AG09309 (cell line): ENCODE data around the gene PPP2R5C.

Experiments used
- DNase-seq: peaks from one replicate; pipeline ENCODE4 v3.0.0-alpha.2; 2010; ENCODE audit warnings: low read depth
- H3K4me3 ChIP-seq: 2 replicates; pipeline ENCODE4 v1.5.1; 2011; ENCODE audit warnings: mild to moderate bottlenecking, low read depth, low read length, moderate library complexity; ENCODE audit not compliant: control insufficient read depth
- TF ChIP-seq, protein P1 (sequence below): IDR thresholded peaks from 2 replicates; pipeline ENCODE4 v1.5.1; 2011; ENCODE audit warnings: mild to moderate bottlenecking, low read depth, low read length, inconsistent platforms; ENCODE audit not compliant: insufficient read depth, control insufficient read depth; ENCODE audit errors: missing control alignments

PPP2R5C gene

DNA sequence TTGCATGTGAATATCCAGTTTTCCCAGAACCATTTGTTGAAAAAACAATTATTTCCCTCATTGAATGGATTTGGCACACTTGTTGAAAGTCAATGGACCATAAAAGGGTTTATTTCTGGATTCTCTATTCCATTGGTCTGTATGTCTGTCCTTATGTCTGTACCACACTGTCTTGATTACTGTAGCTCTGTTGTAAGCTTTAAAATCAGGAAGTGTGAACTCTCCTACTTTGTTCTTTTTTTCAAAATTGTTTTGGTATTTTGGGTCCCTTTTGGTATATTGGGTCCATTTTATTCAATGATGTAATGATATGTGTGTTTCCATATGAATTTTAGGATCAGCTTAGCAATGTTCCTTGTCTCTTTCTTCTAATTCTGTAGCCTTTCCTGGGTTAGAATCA lies 64.8 kb downstream of the PPP2R5C start:
- TF ChIP-seq, protein P1, sequence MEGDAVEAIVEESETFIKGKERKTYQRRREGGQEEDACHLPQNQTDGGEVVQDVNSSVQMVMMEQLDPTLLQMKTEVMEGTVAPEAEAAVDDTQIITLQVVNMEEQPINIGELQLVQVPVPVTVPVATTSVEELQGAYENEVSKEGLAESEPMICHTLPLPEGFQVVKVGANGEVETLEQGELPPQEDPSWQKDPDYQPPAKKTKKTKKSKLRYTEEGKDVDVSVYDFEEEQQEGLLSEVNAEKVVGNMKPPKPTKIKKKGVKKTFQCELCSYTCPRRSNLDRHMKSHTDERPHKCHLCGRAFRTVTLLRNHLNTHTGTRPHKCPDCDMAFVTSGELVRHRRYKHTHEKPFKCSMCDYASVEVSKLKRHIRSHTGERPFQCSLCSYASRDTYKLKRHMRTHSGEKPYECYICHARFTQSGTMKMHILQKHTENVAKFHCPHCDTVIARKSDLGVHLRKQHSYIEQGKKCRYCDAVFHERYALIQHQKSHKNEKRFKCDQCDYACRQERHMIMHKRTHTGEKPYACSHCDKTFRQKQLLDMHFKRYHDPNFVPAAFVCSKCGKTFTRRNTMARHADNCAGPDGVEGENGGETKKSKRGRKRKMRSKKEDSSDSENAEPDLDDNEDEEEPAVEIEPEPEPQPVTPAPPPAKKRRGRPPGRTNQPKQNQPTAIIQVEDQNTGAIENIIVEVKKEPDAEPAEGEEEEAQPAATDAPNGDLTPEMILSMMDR = no peak
- H3K4me3 ChIP-seq = no peak overlapping the region
- DNase-seq = no peak

DNA sequence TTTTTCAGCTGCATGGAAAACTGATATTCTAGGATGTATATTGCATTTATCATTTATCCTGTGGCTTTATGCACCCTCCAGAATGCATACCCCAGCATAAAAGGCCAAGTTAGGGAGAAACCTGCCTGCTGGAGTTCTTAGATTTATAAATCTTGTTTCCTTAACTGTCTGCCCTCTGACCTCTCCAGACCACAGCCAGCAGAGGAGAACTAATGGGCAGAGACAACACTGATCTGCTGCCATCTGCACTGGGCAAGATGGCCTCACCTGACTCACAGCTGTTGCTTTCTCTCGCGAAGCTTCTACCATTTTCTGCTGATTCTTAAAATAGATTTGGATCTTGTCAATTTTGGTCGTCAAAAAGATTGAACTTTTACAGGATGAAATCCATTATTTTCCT lies 65.8 kb downstream of the PPP2R5C start:
- TF ChIP-seq, protein P1 = no peak
- H3K4me3 ChIP-seq = no peak overlapping the region
- no peak for DNase-seq

DNA sequence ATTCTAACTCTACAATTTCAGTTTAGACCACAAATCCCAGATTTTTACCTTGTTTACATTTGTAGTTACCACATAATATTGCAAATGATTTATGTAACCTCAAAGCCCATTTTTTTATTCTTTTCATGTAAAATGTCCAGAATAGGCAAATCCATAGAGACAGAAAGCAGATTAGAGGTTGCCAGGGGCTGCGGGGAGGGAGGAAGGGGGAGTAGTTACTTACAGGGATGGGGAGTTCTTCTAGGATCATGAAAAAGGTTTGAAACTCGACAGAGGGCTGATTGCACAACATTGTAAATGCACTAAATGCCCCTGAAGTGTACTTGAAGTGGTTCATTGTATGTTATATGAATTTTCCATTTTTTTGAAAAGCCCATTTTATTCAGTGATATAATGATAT lies 66.5 kb downstream of the PPP2R5C start:
- DNase-seq = no peak
- TF ChIP-seq, protein P1 = no peak
- H3K4me3 ChIP-seq = no peak overlapping the region

DNA sequence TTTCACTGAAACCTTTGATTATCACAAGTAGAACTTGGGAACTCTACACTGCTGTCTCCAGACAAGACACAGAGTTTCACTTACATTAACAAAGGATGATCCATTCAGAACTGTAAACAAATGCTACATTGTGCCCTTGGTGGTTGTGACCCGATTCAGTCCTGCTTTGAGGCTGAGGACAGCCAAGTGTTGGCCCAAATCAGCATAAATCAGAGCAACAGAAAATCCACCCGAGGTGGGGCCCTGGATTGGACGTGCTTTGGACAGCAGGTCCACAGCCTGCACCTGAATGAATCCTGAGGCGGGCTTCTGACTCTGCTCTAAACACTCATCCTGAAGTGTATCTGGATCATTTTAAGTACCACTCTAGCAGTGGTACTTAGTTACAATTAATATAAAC lies 68.8 kb downstream of the PPP2R5C start:
- TF ChIP-seq, protein P1 = no peak

DNA sequence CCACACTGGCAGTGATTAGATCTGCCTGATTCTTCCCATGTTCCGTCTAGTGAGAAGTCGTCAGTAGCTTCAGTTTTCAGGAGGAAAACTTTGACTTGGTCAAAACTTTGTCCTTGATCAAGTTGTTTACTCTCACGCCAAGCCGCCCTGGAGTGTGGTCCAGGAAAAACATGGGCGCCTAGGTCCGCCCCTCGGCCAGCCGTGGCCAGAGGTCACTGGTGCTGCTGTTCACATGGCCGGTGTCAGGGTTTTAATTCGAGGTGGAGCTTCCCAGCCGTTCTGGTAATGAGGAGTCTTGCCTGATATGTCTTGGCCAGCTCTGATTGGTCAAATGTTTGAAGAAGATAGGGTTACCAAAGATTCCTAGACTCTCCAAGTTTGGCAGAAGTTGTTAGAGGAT lies 71.5 kb downstream of the PPP2R5C start:
- no peak overlapping the region for H3K4me3 ChIP-seq
- no peak for DNase-seq
- TF ChIP-seq, protein P1 = no peak

More for the DNA sequence above, 68.8 kb downstream of the PPP2R5C start:
- DNase-seq = no peak
- H3K4me3 ChIP-seq = no peak overlapping the region

DNA sequence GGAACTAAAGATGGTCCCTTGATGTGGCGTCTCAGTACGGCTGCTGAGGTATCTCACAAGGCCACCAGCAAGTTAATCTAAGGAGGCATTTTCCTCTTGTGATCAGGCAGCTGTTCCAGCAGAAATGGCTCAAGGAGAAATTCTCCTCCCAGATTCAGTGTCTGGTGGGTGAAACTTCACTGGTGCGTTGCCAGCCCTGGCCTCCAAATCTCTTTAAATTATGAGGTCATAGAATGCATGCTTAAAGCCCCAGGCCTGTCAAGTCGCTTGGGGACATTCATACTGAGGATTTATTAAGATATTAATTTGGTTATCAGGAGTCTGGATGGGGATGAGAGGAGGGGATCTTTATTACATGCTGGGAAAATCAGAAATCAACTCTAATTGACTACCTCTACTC lies 72.9 kb downstream of the PPP2R5C start:
- TF ChIP-seq, protein P1 = no peak
- no peak overlapping the region for H3K4me3 ChIP-seq
- DNase-seq = no peak
